CD4-positive, CD25-positive, alpha-beta regulatory T cell (primary cell): ENCODE data around the gene NAA80. TPM values are rescaled to one million over a fixed set of nuclear protein-coding genes. Genes with fewer than 3 reads are reported as not detected.
A peak's percentile ranks its signal among the peaks of the same experiment; 100 is the strongest.

ENCODE experiments used
- ATAC-seq, 2 donors: fragments of 150-1000 bp; cut with Tn5 transposase; one replicate each; pipeline ENCODE4 v1.10.0; 2021; ENCODE audit warnings: low read depth in 2 of 2, moderate number of reproducible peaks in 2 of 2, moderate library complexity in 1 of 2
- DNase-seq, 3 donors: peaks; one replicate each; pipeline versions ENCODE4 v3.0.0 to v3.0.0-alpha.2; 2012 to 2022; ENCODE audit warnings: mixed read lengths in 1 of 3
- H3K27ac ChIP-seq: one replicate; pipeline ENCODE4 v1.7.0; 2013; ENCODE audit warnings: mild to moderate bottlenecking, low read length; ENCODE audit not compliant: insufficient read depth, poor library complexity, severe bottlenecking
- H3K27me3 ChIP-seq: one replicate; pipeline ENCODE4 v1.7.0; 2013; ENCODE audit warnings: low read length; ENCODE audit not compliant: control insufficient read depth, insufficient read depth
- H3K36me3 ChIP-seq: one replicate; pipeline ENCODE4 v1.7.0; 2013; ENCODE audit warnings: mild to moderate bottlenecking, low read length, moderate library complexity; ENCODE audit not compliant: control insufficient read depth, insufficient read depth
- H3K4me1 ChIP-seq: 2 replicates; pipeline ENCODE4 v1.7.0; 2013; ENCODE audit warnings: mild to moderate bottlenecking, low read length; ENCODE audit not compliant: insufficient read depth, control insufficient read depth, poor library complexity, severe bottlenecking
- H3K4me3 ChIP-seq: one replicate; pipeline ENCODE4 v1.7.0; 2013; ENCODE audit warnings: low read depth, mild to moderate bottlenecking, low read length, moderate library complexity
- H3K9me3 ChIP-seq, 2 experiments: 1 replicate in 1 of 2; 2 replicates in 1 of 2; pipeline ENCODE4 v1.7.0; 2013; ENCODE audit warnings: low read length in 2 of 2, mild to moderate bottlenecking in 1 of 2, moderate library complexity in 1 of 2; ENCODE audit not compliant: control insufficient read depth in 2 of 2
- H3K27ac Mint-ChIP-seq, 3 donors: one replicate each; pipeline ENCODE4 v1.8.0; 2020 to 2022; ENCODE audit warnings: mild to moderate bottlenecking in 3 of 3, mixed read lengths in 3 of 3, moderate library complexity in 2 of 3
- H3K27me3 Mint-ChIP-seq: one replicate; pipeline ENCODE4 v1.8.0; 2022; ENCODE audit warnings: mild to moderate bottlenecking, mixed read lengths
- H3K36me3 Mint-ChIP-seq: one replicate; pipeline ENCODE4 v1.8.0; 2020; ENCODE audit warnings: mixed read lengths
- H3K4me1 Mint-ChIP-seq, 4 donors: one replicate each; pipeline ENCODE4 v1.8.0; 2020 to 2022; ENCODE audit warnings: mixed read lengths in 4 of 4, mild to moderate bottlenecking in 1 of 4
- H3K4me3 Mint-ChIP-seq, 4 donors: one replicate each; pipeline ENCODE4 v1.8.0; 2020 to 2022; ENCODE audit warnings: mild to moderate bottlenecking in 4 of 4, mixed read lengths in 4 of 4, moderate library complexity in 3 of 4
- H3K9me3 Mint-ChIP-seq, 7 donors: one replicate each; pipeline ENCODE4 v1.8.0; 2020 to 2022; ENCODE audit warnings: mixed read lengths in 7 of 7, mild to moderate bottlenecking in 3 of 7, moderate library complexity in 2 of 7
- polyA plus RNA-seq, 4 donors: library from polyadenylated mRNA; unstranded; fragments of 300-500 nt; fragmentation: Illumina TruSeq; gene quantifications; one replicate each; pipeline ENCODE4 v1.2.3, GENCODE V29; 2021
- total RNA-seq: library from RNA; stranded (reverse); gene quantifications from one replicate; pipeline ENCODE4 v1.2.3, GENCODE V29; 2022

The NAA80 gene
- total and polyA plus RNA-seq, 5 donors from 2014 or later = 13.6 to 31.9 (median 15.1) TPM

DNA sequence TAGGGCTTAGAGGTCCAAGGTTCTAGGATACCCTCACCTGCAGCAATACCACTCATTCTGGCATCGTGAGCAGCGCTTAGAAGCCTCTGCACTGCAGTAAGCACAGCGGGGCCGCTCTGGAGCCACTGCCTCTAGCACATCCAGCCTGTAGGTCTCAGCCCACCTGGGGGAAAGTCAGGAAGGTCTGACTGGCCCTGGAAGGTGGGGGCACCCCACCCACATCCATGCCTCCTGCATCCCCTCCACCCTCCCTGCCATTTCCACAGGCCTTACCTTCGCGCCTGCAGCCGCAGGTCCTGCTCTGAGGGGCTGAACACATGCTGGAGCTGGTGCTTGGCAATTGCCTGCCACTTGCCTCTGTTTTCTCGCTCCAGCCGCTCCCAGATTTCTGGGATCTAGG lies 42.3 kb upstream of the NAA80 start:
- Histone ChIP-seq H3K4me3 (no peak overlapping the region), H3K9me3 (no peaks in the 10 kb centered on the region), H3K4me1 (peaks cover 65% of the 10 kb centered on the region), H3K36me3 (no peaks in the 10 kb centered on the region), H3K27me3 (no peaks in the 10 kb centered on the region), H3K27ac (peak overlapping the region; percentile 81)
- Mint-ChIP-seq H3K27ac (peak overlapping the region; percentile 83 to 93 (median 86)), H3K9me3 (peaks cover 0 to 3% (median 0%) of the 10 kb centered on the region in 7 donors), H3K4me1 (peaks cover 14 to 70% (median 33%) of the 10 kb centered on the region in 4 donors), H3K36me3 (no peaks in the 10 kb centered on the region), H3K27me3 (no peaks in the 10 kb centered on the region), H3K4me3 (peak overlapping the region; percentile 82 to 97 (median 90))
- DNase-seq = no peak
- no peak for ATAC-seq

GRCh38 chr3:50340448-50341329 lies 41.5 kb upstream of the NAA80 start, which contains the start of gene RASSF1:
Gene RASSF1 (minus strand): TSS chr3:50340836. CDS start chr3:50340805, 31 bp downstream.
- Mint-ChIP-seq H3K9me3 (peaks cover 0 to 3% (median 0%) of the 10 kb centered on the region in 7 donors), H3K4me1 (peaks cover 20 to 70% (median 37%) of the 10 kb centered on the region in 4 donors), H3K4me3 (peak within 1 kb of the TSS; percentile 90 to 97 (median 94)), H3K27ac (peak within 1 kb of the TSS; percentile 93 to 98 (median 93)), H3K36me3 (no peaks in the 10 kb centered on the region), H3K27me3 (no peaks in the 10 kb centered on the region)
- H3K9me3 ChIP-seq = no peaks in the 10 kb centered on the region
- no peaks in the 10 kb centered on the region for H3K36me3 ChIP-seq
- DNase-seq = peak; percentile 50 to 91 (median 62)
- H3K27me3 ChIP-seq = no peaks in the 10 kb centered on the region
- H3K4me1 ChIP-seq = peaks cover 69% of the 10 kb centered on the region
- peak within 1 kb of the TSS; percentile 83 for H3K4me3 ChIP-seq
- peak within 1 kb of the TSS; percentile 81 for H3K27ac ChIP-seq
- ATAC-seq = peak in 1 of 2 donors; percentile 9

DNA sequence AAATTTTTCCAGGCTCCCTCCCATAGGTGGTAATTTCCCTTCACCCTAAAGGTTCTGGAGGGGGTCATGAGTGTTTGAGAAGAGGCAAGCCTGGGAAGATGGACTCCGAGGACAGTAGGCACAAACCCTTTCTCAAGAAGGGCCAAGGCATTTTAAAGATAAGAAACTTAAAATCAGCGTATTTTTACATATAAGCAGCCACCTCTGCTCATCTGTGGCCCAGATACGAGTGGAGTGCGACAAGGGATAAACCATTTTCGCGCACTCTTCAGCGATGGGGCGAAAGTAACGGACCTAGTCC lies 40.9 kb upstream of the NAA80 start:
- Histone ChIP-seq H3K9me3 (no peaks in the 10 kb centered on the region), H3K4me1 (peaks cover 67% of the 10 kb centered on the region), H3K4me3 (peak overlapping the region; percentile 83), H3K36me3 (no peaks in the 10 kb centered on the region), H3K27me3 (no peaks in the 10 kb centered on the region), H3K27ac (peak overlapping the region; percentile 81)
- no peaks in the 10 kb centered on the region for H3K27me3 Mint-ChIP-seq
- peak overlapping the region; percentile 90 to 98 (median 93) for H3K27ac Mint-ChIP-seq
- peaks cover 0 to 3% (median 0%) of the 10 kb centered on the region in 7 donors for H3K9me3 Mint-ChIP-seq
- peak overlapping the region; percentile 90 to 97 (median 94) for H3K4me3 Mint-ChIP-seq
- no peaks in the 10 kb centered on the region for H3K36me3 Mint-ChIP-seq
- DNase-seq (no peak), ATAC-seq (no peak)
- peaks cover 20 to 73% (median 39%) of the 10 kb centered on the region in 4 donors for H3K4me1 Mint-ChIP-seq

- Mint-ChIP-seq H3K9me3 (peaks cover 0 to 3% (median 0%) of the 10 kb centered on the region in 7 donors), H3K4me1 (peaks cover 20 to 72% (median 40%) of the 10 kb centered on the region in 4 donors), H3K36me3 (no peaks in the 10 kb centered on the region), H3K4me3 (peak overlapping the region; percentile 90 to 97 (median 94)), H3K27ac (peak overlapping the region; percentile 90 to 98 (median 93)), H3K27me3 (no peaks in the 10 kb centered on the region)
- Histone ChIP-seq H3K27me3 (no peaks in the 10 kb centered on the region), H3K4me3 (peak overlapping the region; percentile 83), H3K9me3 (no peaks in the 10 kb centered on the region), H3K36me3 (no peaks in the 10 kb centered on the region), H3K4me1 (peaks cover 67% of the 10 kb centered on the region), H3K27ac (peak overlapping the region; percentile 81)
- DNase-seq (no peak), ATAC-seq (no peak)
Measured at GRCh38 chr3:50339485-50340146, 40.4 kb upstream of the NAA80 start.

- Histone ChIP-seq H3K36me3 (no peaks in the 10 kb centered on the region), H3K4me1 (peaks cover 74% of the 10 kb centered on the region), H3K4me3 (peak overlapping the region; percentile 88), H3K9me3 (no peaks in the 10 kb centered on the region), H3K27ac (peak overlapping the region; percentile 96), H3K27me3 (no peaks in the 10 kb centered on the region)
- no peak for DNase-seq
- peaks cover 0 to 3% (median 0%) of the 10 kb centered on the region in 7 donors for H3K9me3 Mint-ChIP-seq
- no peaks in the 10 kb centered on the region for H3K36me3 Mint-ChIP-seq
- no peak for ATAC-seq
- H3K4me3 Mint-ChIP-seq = peak overlapping the region; percentile 90 to 97 (median 94)
- H3K27ac Mint-ChIP-seq = peak overlapping the region; percentile 93 to 98 (median 98)
- H3K4me1 Mint-ChIP-seq = peaks cover 20 to 77% (median 44%) of the 10 kb centered on the region in 4 donors
- no peaks in the 10 kb centered on the region for H3K27me3 Mint-ChIP-seq
Measured at GRCh38 chr3:50338965-50339364, 39.8 kb upstream of the NAA80 start.

GRCh38 chr3:50337175-50337861 lies 38.1 kb upstream of the NAA80 start:
- H3K27ac Mint-ChIP-seq = peak overlapping the region; percentile 93 to 98 (median 98)

More at GRCh38 chr3:50337175-50337861, 38.1 kb upstream of the NAA80 start:
- peak; percentile 88 to 99 (median 91) for DNase-seq
- Mint-ChIP-seq H3K4me1 (peaks cover 20 to 79% (median 48%) of the 10 kb centered on the region in 4 donors), H3K36me3 (no peaks in the 10 kb centered on the region), H3K27me3 (no peaks in the 10 kb centered on the region), H3K4me3 (peak overlapping the region; percentile 90 to 97 (median 94)), H3K9me3 (peaks cover 0 to 3% (median 0%) of the 10 kb centered on the region in 7 donors)
- Histone ChIP-seq H3K9me3 (no peaks in the 10 kb centered on the region), H3K27me3 (no peaks in the 10 kb centered on the region), H3K4me1 (peaks cover 78% of the 10 kb centered on the region), H3K27ac (peak overlapping the region; percentile 96), H3K4me3 (peak overlapping the region; percentile 92), H3K36me3 (peaks cover 2% of the 10 kb centered on the region)
- ATAC-seq = peak; percentile 77 to 80
